ENCODE measurements around the gene RPS21. TPM values are rescaled to one million over a fixed set of nuclear protein-coding genes. Genes with fewer than 3 reads are reported as not detected.
A peak's percentile ranks its signal among the peaks of the same experiment; 100 is the strongest.

The RPS21 gene
- total and polyA plus RNA-seq, 2 of the 13 experiments (the other 11 are each of a cell fraction or from before 2014, with no cell fraction given) = 2,647 to 11,063 TPM

DNA sequence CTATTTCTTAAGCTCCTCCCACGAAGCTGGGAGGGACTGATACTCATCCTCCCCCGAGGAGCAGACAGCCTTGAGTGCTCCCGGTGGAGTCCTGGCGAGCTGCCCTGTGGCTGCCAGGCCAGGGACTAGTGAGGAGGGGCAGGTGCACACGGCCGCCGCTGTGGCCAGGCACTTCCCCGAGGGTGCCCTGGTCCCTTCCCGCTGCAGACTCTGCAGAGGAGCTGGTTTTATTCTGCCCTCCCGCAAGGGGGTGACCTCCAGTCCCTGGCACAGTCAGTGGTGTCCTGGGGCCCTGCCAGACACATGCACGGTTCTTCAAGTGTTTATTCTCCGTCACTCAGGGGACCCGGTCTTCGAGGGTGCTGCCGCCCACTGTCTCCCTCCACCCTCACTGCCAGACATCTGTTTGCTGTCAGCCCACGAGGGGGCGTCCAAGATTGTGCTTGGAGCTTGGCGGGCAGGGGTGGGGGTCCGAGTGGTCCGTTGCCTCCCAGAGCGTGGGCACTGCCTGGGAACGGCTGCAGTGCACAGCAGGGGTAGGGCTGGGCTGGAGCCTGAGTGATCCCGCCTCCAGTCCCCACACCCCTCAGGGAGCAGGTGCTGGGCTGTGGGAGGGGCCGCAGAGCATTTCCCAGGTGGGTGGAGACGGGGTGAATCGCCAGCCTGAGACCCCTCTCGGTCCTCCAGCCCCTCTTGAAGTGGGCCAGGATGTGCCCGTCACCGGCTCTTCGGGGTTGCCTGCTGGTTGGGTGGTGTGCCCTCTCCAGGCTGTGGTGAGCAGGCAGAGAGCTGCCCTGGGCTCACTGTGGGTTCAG, 23.2 kb downstream of the RPS21 start (continued):
- TF ChIP-seq, protein P1, sequence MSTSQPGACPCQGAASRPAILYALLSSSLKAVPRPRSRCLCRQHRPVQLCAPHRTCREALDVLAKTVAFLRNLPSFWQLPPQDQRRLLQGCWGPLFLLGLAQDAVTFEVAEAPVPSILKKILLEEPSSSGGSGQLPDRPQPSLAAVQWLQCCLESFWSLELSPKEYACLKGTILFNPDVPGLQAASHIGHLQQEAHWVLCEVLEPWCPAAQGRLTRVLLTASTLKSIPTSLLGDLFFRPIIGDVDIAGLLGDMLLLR (CRISPR knock-in tag; IDR thresholded peaks at IDR 0.05) = peak; percentile 77; the same call in 1 of the 2 replicates
- TF ChIP-seq ZBTB8A (CRISPR knock-in tag; IDR thresholded peaks at IDR 0.05; ENCODE audit: borderline replicate concordance, low read depth) (no peak), ZNF234 (CRISPR knock-in tag; conservative IDR thresholded peaks at IDR 0.05) (no peak; the same call in 1 of the 2 replicates), SMAD1 (CRISPR knock-in tag; IDR thresholded peaks at IDR 0.05; ENCODE audit: borderline replicate concordance, low read depth) (peak; percentile 93; the same call in 1 of the 2 replicates)

DNA sequence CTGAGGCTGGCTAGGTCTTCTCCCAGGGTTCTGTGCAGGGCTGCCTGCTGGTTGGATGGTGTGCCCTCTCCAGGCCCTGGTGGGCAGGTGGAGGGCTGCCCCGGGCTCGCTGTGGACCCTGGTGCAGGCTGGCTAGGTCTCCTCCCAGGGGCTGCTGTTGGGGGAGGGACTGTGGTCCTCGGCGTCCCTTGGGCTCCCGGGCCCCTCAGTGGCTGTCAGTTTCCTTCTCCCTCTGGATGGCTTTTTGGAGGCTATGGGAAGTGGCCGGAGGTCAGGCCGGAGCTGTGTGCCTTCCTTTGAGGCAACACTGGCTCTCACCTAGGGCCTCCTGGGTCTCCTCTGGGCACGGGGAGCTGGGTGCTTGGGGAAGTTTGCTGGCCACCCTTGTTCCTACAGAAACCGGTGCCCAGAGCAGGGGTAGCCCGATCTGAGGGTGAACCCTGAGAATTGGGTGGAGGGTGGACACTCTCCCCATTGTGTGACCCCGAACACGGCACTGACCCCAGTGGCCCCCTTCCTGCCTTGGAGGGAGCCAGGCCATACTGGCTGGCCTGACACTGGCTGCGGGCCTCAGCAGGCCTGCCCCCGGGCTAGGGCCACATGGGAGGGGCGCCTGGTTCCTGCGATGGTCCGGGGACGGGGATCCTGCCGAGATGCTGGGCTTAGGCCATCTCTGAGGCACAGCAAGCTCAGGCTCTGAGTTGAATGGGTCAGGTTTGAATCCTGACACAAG, 24.0 kb downstream of the RPS21 start:
- Histone ChIP-seq H3K36me3 (replicated peaks in 1 of 2; ENCODE audit: control insufficient read depth in 1 of 2, insufficient read depth in 2 of 2, low read length in 2 of 2) (no peaks in the 10 kb centered on the region), H3K4me1 (ENCODE audit: insufficient read depth, low read length) (peaks cover 71% of the 10 kb centered on the region), H3K79me2 (ENCODE audit: insufficient read depth, low read length) (peaks cover 5% of the 10 kb centered on the region), H3K9me3 (ENCODE audit: low read length) (no peaks in the 10 kb centered on the region), H3K9ac (ENCODE audit: insufficient read depth, low read depth, low read length) (peak overlapping the region; percentile 35; the same call in 1 of the 2 replicates), H2AFZ (ENCODE audit: low read length) (no peak overlapping the region), H3K27ac (ENCODE audit: extremely low read length, insufficient read depth, low read length) (no peak overlapping the region), H3K27me3 (ENCODE audit: control insufficient read depth in 1 of 2, insufficient read depth in 2 of 2, low read length in 2 of 2) (peaks cover 12 to 40% of the 10 kb centered on the region in 2 experiments), H4K20me1 (ENCODE audit: insufficient read depth, low read length) (peaks cover 2% of the 10 kb centered on the region; the same call in 1 of the 2 replicates), H3K4me2 (ENCODE audit: low read depth, low read length) (peak overlapping the region; percentile 91), H3K4me3 (replicated peaks in 1 of 3; ENCODE audit: insufficient read depth in 1 of 3, low read depth in 2 of 3, low read length in 3 of 3) (peak overlapping the region in 1 of 3 experiments; percentile 70; a peak in 1 of 6 replicates)
- CTCF ChIA-PET (ENCODE audit: low intra/inter-chr PET ratio, low total read pairs) = interaction anchor here (1.6 kb wide), 1 partner anchor 109 kb away, joined by 4 read pairs; no protein-coding TSS in a partner anchor
- POLR2A ChIA-PET = interaction anchor here (1.0 to 3.2 kb wide), 13 partner anchors 11 to 404 kb away, joined by 3 to 31 read pairs (median 4); partner anchors contain the start of genes LAMA5, MRGBP and RPS21
- 41% methylated on average over 11 of the region's 19 CpGs for WGBS (ENCODE audit: low lambda C conversion rate)
- no peak for DNase-seq (ENCODE audit: low spot score)
- ATAC-seq = no peak; the same call in 2 of the 3 replicates
- intact Hi-C loops (cut with micrococcal nuclease; ENCODE audit: unreplicated experiment) (loop anchor here (5.0 kb wide), 2 partner anchors 76 to 206 kb away; no protein-coding TSS in a partner anchor), in situ Hi-C loops (cut with HindIII; ENCODE audit: extremely low pct_ligation_motif_present, low pct_unique_long_range_greater_than_20kb) (loop anchor here (5.0 kb wide), 1 partner anchor 81 kb away; no protein-coding TSS in a partner anchor)
- FAIRE-seq = no peak
- BruUV-seq (replicated peaks) = no TSS peak
- TF ChIP-seq FOXP4 (CRISPR knock-in tag; IDR thresholded peaks at IDR 0.05) (no peak), DR1 (CRISPR knock-in tag; IDR thresholded peaks at IDR 0.05) (no peak), ZNF563 (CRISPR knock-in tag; IDR thresholded peaks at IDR 0.05) (0 out of 2 replicates have a peak, but pooled peaks have one; percentile 14), ARHGAP35 (CRISPR knock-in tag; IDR thresholded peaks at IDR 0.05; ENCODE audit: borderline replicate concordance) (no peak), TBP (CRISPR knock-in tag; IDR thresholded peaks at IDR 0.05) (no peak), HOXA7 (CRISPR knock-in tag; IDR thresholded peaks at IDR 0.05) (no peak), ZNF44 (CRISPR knock-in tag; IDR thresholded peaks at IDR 0.05) (0 out of 2 replicates have a peak, but pooled peaks have one; percentile 36), DPF2 (CRISPR knock-in tag; IDR thresholded peaks at IDR 0.05; ENCODE audit: borderline replicate concordance, low read depth) (no peak), TMF1 (CRISPR knock-in tag; IDR thresholded peaks at IDR 0.05; ENCODE audit: low read depth) (no peak), ZNF564 (CRISPR knock-in tag; IDR thresholded peaks at IDR 0.05) (no peak), SKI (IDR thresholded peaks at IDR 0.05; ENCODE audit: partially characterized antibody) (no peak)
- TF ChIP-seq, protein P2, sequence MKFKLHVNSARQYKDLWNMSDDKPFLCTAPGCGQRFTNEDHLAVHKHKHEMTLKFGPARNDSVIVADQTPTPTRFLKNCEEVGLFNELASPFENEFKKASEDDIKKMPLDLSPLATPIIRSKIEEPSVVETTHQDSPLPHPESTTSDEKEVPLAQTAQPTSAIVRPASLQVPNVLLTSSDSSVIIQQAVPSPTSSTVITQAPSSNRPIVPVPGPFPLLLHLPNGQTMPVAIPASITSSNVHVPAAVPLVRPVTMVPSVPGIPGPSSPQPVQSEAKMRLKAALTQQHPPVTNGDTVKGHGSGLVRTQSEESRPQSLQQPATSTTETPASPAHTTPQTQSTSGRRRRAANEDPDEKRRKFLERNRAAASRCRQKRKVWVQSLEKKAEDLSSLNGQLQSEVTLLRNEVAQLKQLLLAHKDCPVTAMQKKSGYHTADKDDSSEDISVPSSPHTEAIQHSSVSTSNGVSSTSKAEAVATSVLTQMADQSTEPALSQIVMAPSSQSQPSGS (CRISPR knock-in tag; IDR thresholded peaks at IDR 0.05) = no peak

Data from HepG2 (cell line).